Measurements from ENCODE around the gene CDK2AP2. TPM values are rescaled to one million over a fixed set of nuclear protein-coding genes. Genes with fewer than 3 reads are reported as not detected.

CDK2AP2 gene
- total RNA-seq, 2 experiments from 2014 or later: 53.5 to 55.5 TPM

- POLR2A ChIA-PET: interaction anchor here (0.8 to 1.7 kb wide), 3 partner anchors 10 to 14 kb away, joined by 3 to 5 read pairs (median 4); no protein-coding TSS in a partner anchor
- CTCF ChIA-PET: interaction anchor here (2.6 kb wide), 1 partner anchor 112 kb away, joined by 5 read pairs; no protein-coding TSS in a partner anchor
- H3K4me3 Mint-ChIP-seq: no peak overlapping the region
- no peaks in the 10 kb centered on the region for H3K36me3 Mint-ChIP-seq (ENCODE audit: low read depth)
- DNase-seq (no peak), ATAC-seq (no peak)
- no peaks in the 10 kb centered on the region for H3K4me1 Mint-ChIP-seq (ENCODE audit: low read depth)
- no peaks in the 10 kb centered on the region for H3K27me3 Mint-ChIP-seq
- H3K27ac Mint-ChIP-seq: no peak overlapping the region
- intact Hi-C loops (cut with micrococcal nuclease): no loop called here
- no peaks in the 10 kb centered on the region for H3K9me3 Mint-ChIP-seq
- no peak for TF ChIP-seq CTCF (IDR thresholded peaks at IDR 0.05)
Measured at GRCh38 chr11:67458266-67458665, 49.7 kb downstream of the CDK2AP2 start.

GRCh38 chr11:67457453-67457852, 50.5 kb downstream of the CDK2AP2 start:
- DNase-seq (no peak), ATAC-seq (no peak)
- POLR2A ChIA-PET: interaction anchor here (1.0 to 1.5 kb wide), 2 partner anchors 10 to 28 kb away, joined by 3 to 6 read pairs; no protein-coding TSS in a partner anchor
- Mint-ChIP-seq H3K4me3 (no peak overlapping the region), H3K27me3 (no peaks in the 10 kb centered on the region), H3K36me3 (ENCODE audit: low read depth) (no peaks in the 10 kb centered on the region), H3K27ac (no peak overlapping the region), H3K4me1 (ENCODE audit: low read depth) (no peaks in the 10 kb centered on the region), H3K9me3 (no peaks in the 10 kb centered on the region)
- intact Hi-C loops (cut with micrococcal nuclease): no loop called here
- TF ChIP-seq CTCF (IDR thresholded peaks at IDR 0.05): no peak
- CTCF ChIA-PET: no interaction called here

Small RNA genes lying within 50 kb of the gene (microRNA-seq; reads per million reads assigned to microRNA genes)
- gene MIR6752 (ENCODE audit: borderline microRNAs expressed, borderline replicate concordance): not detected

Other genes with a start within 250 kb of the CDK2AP2 start
- 100 to 1,000 TPM; 303 to 305 TPM for gene GRK2, start 241.7 kb downstream of the CDK2AP2 start, total RNA-seq
- 10 to 100 TPM; 75.4 to 78.7 TPM for gene ANKRD13D, start 218.9 kb downstream of the CDK2AP2 start, total RNA-seq
- gene SSH3, start 204.6 kb downstream of the CDK2AP2 start, total RNA-seq: 1 to 10 TPM; 7.4 to 9.1 TPM
- gene POLD4, start 154.6 kb downstream of the CDK2AP2 start, total RNA-seq: 10 to 100 TPM; 34.1 to 36.1 TPM
- gene CLCF1, start 134.6 kb downstream of the CDK2AP2 start, total RNA-seq: under 1 TPM; 0.79 to 0.81 TPM
- 10 to 100 TPM; 29.7 to 30.6 TPM for gene RAD9A, start 116.2 kb downstream of the CDK2AP2 start, total RNA-seq
- 100 to 1,000 TPM; 249 to 258 TPM for gene PPP1CA, start 106.3 kb downstream of the CDK2AP2 start, total RNA-seq
- gene TBC1D10C, start 104.1 kb downstream of the CDK2AP2 start, total RNA-seq: 100 to 1,000 TPM; 138 to 144 TPM
- gene CARNS1, start 92.5 kb downstream of the CDK2AP2 start, total RNA-seq: 1 to 10 TPM; 6.2 to 6.9 TPM
- gene RPS6KB2, start 79.7 kb downstream of the CDK2AP2 start, total RNA-seq: 10 to 100 TPM; 54.8 to 57.4 TPM
- 100 to 1,000 TPM; 107 to 114 TPM for gene PTPRCAP, start 70.5 kb downstream of the CDK2AP2 start, total RNA-seq
- 100 to 1,000 TPM; 254 to 276 TPM for gene CORO1B, start 64.7 kb downstream of the CDK2AP2 start, total RNA-seq
- not detected for gene GPR152, start 55.4 kb downstream of the CDK2AP2 start, total RNA-seq
- gene CABP4, start 52.8 kb downstream of the CDK2AP2 start, total RNA-seq: 1 to 10 TPM in 1 of 2 experiments, under 1 TPM in 1; 0.83 to 1.4 TPM
- 10 to 100 TPM; 56.0 to 59.2 TPM for gene TMEM134, start 38.9 kb downstream of the CDK2AP2 start, total RNA-seq
- 100 to 1,000 TPM; 145 to 146 TPM for gene AIP, start 25.1 kb downstream of the CDK2AP2 start, total RNA-seq
- 10 to 100 TPM; 87.8 to 88.1 TPM for gene PITPNM1, start 2.8 kb downstream of the CDK2AP2 start, total RNA-seq
- gene CABP2, start 15.3 kb upstream of the CDK2AP2 start, total RNA-seq: not detected
- 100 to 1,000 TPM; 467 to 472 TPM for gene GSTP1, start 75.7 kb upstream of the CDK2AP2 start, total RNA-seq
- 100 to 1,000 TPM; 315 to 317 TPM for gene NDUFV1, start 98.8 kb upstream of the CDK2AP2 start, total RNA-seq
- 10 to 100 TPM; 35.5 to 39.5 TPM for gene NUDT8, start 121.8 kb upstream of the CDK2AP2 start, total RNA-seq
- not detected for gene TBX10, start 131.6 kb upstream of the CDK2AP2 start, total RNA-seq
- gene ACY3, start 142.6 kb upstream of the CDK2AP2 start, total RNA-seq: under 1 TPM; 0.31 to 0.61 TPM
- gene ALDH3B2, start 166.5 kb upstream of the CDK2AP2 start, total RNA-seq: not detected